Measurements from ENCODE around the gene C2CD2L.

DNA sequence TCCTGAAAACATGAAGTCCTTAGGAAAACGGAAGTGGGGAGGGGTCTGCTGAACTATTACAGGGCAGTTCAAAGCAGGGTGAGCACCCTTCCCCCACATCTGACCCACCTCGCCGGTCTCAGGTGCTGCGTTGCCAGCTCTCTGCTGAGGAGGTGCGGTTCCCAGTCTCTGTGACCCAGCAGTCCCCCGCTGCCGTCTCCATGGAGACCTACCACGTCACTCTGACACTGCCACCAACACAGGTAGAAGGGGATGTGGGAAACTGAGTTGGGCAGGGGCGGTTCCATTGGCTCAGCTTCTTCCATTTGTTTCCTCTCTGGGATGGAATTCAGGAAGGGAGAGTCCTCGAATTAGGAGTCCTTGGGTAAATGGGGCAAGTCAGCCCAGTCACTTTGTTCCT is 3.3 kb downstream of the C2CD2L start:
- TF ChIP-seq POLR2A (IDR thresholded peaks at IDR 0.05) = no peak
- TF ChIP-seq, protein P1, sequence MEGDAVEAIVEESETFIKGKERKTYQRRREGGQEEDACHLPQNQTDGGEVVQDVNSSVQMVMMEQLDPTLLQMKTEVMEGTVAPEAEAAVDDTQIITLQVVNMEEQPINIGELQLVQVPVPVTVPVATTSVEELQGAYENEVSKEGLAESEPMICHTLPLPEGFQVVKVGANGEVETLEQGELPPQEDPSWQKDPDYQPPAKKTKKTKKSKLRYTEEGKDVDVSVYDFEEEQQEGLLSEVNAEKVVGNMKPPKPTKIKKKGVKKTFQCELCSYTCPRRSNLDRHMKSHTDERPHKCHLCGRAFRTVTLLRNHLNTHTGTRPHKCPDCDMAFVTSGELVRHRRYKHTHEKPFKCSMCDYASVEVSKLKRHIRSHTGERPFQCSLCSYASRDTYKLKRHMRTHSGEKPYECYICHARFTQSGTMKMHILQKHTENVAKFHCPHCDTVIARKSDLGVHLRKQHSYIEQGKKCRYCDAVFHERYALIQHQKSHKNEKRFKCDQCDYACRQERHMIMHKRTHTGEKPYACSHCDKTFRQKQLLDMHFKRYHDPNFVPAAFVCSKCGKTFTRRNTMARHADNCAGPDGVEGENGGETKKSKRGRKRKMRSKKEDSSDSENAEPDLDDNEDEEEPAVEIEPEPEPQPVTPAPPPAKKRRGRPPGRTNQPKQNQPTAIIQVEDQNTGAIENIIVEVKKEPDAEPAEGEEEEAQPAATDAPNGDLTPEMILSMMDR (IDR thresholded peaks at IDR 0.05) = no peak
